Smooth muscle cell (in vitro differentiated cells): Measurements from ENCODE around the gene CCDC136. TPM values are rescaled to one million over a fixed set of nuclear protein-coding genes. Genes with fewer than 3 reads are reported as not detected.

Experiments used
- DNase-seq: peaks from one replicate; lab custom pipeline; 2025; ENCODE audit not compliant: unreplicated experiment; lab: John Stamatoyannopoulos, UW
- H2AFZ ChIP-seq: fragments of 200-600 bp; sonication (generic); 2 replicates; pipeline ENCODE4 v1.6.0; 2016; ENCODE audit warnings: antibody characterized with exemption, low read depth, mild to moderate bottlenecking
- H3F3A ChIP-seq: fragments of 200-600 bp; sonication (generic); 2 replicates; pipeline ENCODE4 v1.6.0; 2017; ENCODE audit warnings: antibody characterized with exemption, low read depth
- H3K27ac ChIP-seq: fragments of 200-600 bp; sonication (generic); 2 replicates; pipeline ENCODE4 v1.5.1; 2016; ENCODE audit warnings: low read depth, mild to moderate bottlenecking
- H3K27me3 ChIP-seq: fragments of 200-600 bp; sonication (generic); 2 replicates; pipeline ENCODE4 v1.6.1; 2016; ENCODE audit warnings: low read depth, mild to moderate bottlenecking
- H3K36me3 ChIP-seq: fragments of 200-600 bp; sonication (generic); 2 replicates; pipeline ENCODE4 v1.5.1; 2016; ENCODE audit warnings: low read depth
- H3K4me1 ChIP-seq: fragments of 200-600 bp; sonication (generic); 2 replicates; pipeline ENCODE4 v1.5.1; 2016; ENCODE audit warnings: low read depth
- H3K4me2 ChIP-seq: fragments of 200-600 bp; sonication (generic); 2 replicates; pipeline ENCODE4 v1.6.0; 2016; ENCODE audit warnings: mild to moderate bottlenecking
- H3K4me3 ChIP-seq: fragments of 200-600 bp; sonication (generic); 2 replicates; pipeline ENCODE4 v1.5.1; 2016; ENCODE audit warnings: mild to moderate bottlenecking
- H3K79me2 ChIP-seq: fragments of 200-600 bp; sonication (generic); 2 replicates; pipeline ENCODE4 v1.6.0; 2016; ENCODE audit warnings: low read depth, mild to moderate bottlenecking
- H3K9ac ChIP-seq: fragments of 200-600 bp; sonication (generic); 2 replicates; pipeline ENCODE4 v1.6.0; 2016; ENCODE audit warnings: low read depth
- H3K9me3 ChIP-seq: fragments of 200-600 bp; sonication (generic); replicated peaks from 2 replicates; pipeline ENCODE4 v1.5.1; 2016; ENCODE audit warnings: low read depth
- H4K20me1 ChIP-seq: fragments of 200-600 bp; sonication (generic); 2 replicates; pipeline ENCODE4 v1.6.0; 2016; ENCODE audit warnings: low read depth
- WGBS: methylation state at CpG from one replicate; pipeline ENCODE4 v1.1.7; 2016; ENCODE audit warnings: low lambda C conversion rate; 5-methylcytosine and 5-hydroxymethylcytosine counted together
- polyA plus RNA-seq: library from polyadenylated mRNA; unstranded; fragments of >200 nt; fragmentation: Nextera tagmentation; extraction: Ambion mirVana; gene quantifications from 2 replicates; pipeline ENCODE4 v1.2.1, GENCODE V29; 2016
- total RNA-seq: library from RNA; depleted of rRNA; stranded (reverse); fragments of >200 nt; gene quantifications from 2 replicates; pipeline ENCODE4 v1.2.3, GENCODE V29; 2014
- TF ChIP-seq, protein P1 (sequence below): fragments of 200-600 bp; sonication (generic); IDR thresholded peaks from 2 replicates; pipeline ENCODE4 v1.5.1; 2017; ENCODE audit warnings: borderline replicate concordance, mild to moderate bottlenecking, antibody characterized with exemption; ENCODE audit not compliant: insufficient read depth, poor library complexity, severe bottlenecking

CCDC136 gene
- total and polyA plus RNA-seq, 2 experiments from 2014 or later = 2.7 to 3.1 TPM

GRCh38 chr7:128777156-128778123 is 14.3 kb upstream of the CCDC136 start:
- Histone ChIP-seq H3K27me3 (no peaks in the 10 kb centered on the region), H3F3A (peaks cover 21% of the 10 kb centered on the region), H3K79me2 (no peaks in the 10 kb centered on the region), H3K4me3 (no peak overlapping the region), H3K4me1 (no peaks in the 10 kb centered on the region), H3K36me3 (peaks cover 3% of the 10 kb centered on the region), H4K20me1 (peaks cover 18% of the 10 kb centered on the region), H3K27ac (no peak overlapping the region), H3K4me2 (no peak overlapping the region), H3K9me3 (peaks cover 6% of the 10 kb centered on the region), H3K9ac (no peak overlapping the region), H2AFZ (no peak overlapping the region)
- 92% methylated on average over 5 of the region's 5 CpGs for WGBS
- DNase-seq = no peak
- TF ChIP-seq, protein P1, sequence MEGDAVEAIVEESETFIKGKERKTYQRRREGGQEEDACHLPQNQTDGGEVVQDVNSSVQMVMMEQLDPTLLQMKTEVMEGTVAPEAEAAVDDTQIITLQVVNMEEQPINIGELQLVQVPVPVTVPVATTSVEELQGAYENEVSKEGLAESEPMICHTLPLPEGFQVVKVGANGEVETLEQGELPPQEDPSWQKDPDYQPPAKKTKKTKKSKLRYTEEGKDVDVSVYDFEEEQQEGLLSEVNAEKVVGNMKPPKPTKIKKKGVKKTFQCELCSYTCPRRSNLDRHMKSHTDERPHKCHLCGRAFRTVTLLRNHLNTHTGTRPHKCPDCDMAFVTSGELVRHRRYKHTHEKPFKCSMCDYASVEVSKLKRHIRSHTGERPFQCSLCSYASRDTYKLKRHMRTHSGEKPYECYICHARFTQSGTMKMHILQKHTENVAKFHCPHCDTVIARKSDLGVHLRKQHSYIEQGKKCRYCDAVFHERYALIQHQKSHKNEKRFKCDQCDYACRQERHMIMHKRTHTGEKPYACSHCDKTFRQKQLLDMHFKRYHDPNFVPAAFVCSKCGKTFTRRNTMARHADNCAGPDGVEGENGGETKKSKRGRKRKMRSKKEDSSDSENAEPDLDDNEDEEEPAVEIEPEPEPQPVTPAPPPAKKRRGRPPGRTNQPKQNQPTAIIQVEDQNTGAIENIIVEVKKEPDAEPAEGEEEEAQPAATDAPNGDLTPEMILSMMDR = no peak

DNA sequence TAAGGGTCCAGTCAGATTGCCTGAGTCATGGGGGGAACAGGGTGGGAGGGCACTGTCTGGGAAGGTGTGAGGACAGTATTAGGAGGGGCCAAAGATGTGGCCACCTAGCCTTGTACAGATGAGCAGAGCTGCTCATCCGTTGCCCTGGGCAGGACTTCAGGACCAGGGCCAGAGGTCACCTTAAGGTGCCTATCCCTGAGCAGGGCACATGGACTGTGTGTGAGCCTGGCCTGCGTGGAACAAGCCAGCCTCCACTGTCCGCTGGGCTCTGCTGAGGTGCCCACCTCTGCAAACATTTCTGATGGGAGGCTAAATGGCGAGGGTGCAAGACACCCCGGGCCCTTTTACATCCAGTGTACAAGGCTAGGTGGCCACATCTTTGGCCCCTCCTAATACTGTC is 12.8 kb upstream of the CCDC136 start:
- peaks cover 6% of the 10 kb centered on the region for H4K20me1 ChIP-seq
- no peak overlapping the region for H2AFZ ChIP-seq
- H3K9me3 ChIP-seq = peaks cover 6% of the 10 kb centered on the region
- H3K4me3 ChIP-seq = no peak overlapping the region
- H3K27me3 ChIP-seq = no peaks in the 10 kb centered on the region
- H3F3A ChIP-seq = peaks cover 18% of the 10 kb centered on the region
- no peaks in the 10 kb centered on the region for H3K36me3 ChIP-seq
- no peaks in the 10 kb centered on the region for H3K4me1 ChIP-seq
- H3K4me2 ChIP-seq = no peak overlapping the region
- no peak overlapping the region for H3K27ac ChIP-seq
- 100% methylated on average over 5 of the region's 5 CpGs for WGBS
- H3K79me2 ChIP-seq = no peaks in the 10 kb centered on the region
- no peak overlapping the region for H3K9ac ChIP-seq
- no peak for DNase-seq
- TF ChIP-seq, protein P1 = no peak

GRCh38 chr7:128781126-128781525 is 10.6 kb upstream of the CCDC136 start:
- Histone ChIP-seq H3K9me3 (peaks cover 6% of the 10 kb centered on the region), H3K4me1 (no peaks in the 10 kb centered on the region), H3K27ac (peak overlapping the region; percentile 4), H3K9ac (no peak overlapping the region), H2AFZ (no peak overlapping the region), H3K36me3 (no peaks in the 10 kb centered on the region), H3F3A (peaks cover 3% of the 10 kb centered on the region), H4K20me1 (no peaks in the 10 kb centered on the region), H3K79me2 (no peaks in the 10 kb centered on the region), H3K27me3 (no peaks in the 10 kb centered on the region), H3K4me3 (no peak overlapping the region), H3K4me2 (no peak overlapping the region)
- DNase-seq = no peak
- TF ChIP-seq, protein P1 = no peak
- WGBS = 93% methylated on average over 5 of the region's 5 CpGs

DNA sequence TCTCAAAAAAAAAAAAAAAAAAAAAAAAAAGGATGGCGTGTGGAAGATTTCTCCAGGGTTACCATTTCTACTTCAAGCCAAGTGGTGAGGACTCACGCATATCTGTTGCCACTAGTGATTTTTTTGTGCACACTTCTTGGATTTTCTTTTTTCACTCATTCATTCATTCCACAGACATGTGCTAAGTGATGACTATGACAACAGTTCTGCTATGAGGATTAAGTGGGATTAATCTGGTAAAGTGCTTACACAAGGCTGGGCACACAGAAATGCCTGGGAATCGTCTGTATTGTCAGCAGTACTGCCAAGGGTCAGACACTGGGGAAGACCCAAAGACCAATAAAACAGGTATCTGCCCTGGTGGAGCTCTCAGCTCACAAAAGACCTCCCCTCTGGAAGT is 9.9 kb upstream of the CCDC136 start:
- Histone ChIP-seq H3F3A (no peaks in the 10 kb centered on the region), H3K4me2 (no peak overlapping the region), H2AFZ (no peak overlapping the region), H3K4me3 (no peak overlapping the region), H3K4me1 (no peaks in the 10 kb centered on the region), H3K79me2 (no peaks in the 10 kb centered on the region), H3K27ac (no peak overlapping the region), H3K9ac (no peak overlapping the region), H4K20me1 (no peaks in the 10 kb centered on the region), H3K27me3 (no peaks in the 10 kb centered on the region), H3K9me3 (peaks cover 6% of the 10 kb centered on the region), H3K36me3 (no peaks in the 10 kb centered on the region)
- DNase-seq = no peak
- 46% methylated on average over 3 of the region's 3 CpGs for WGBS
- TF ChIP-seq, protein P1 = no peak
